ENCODE data around the gene CCT4. TPM values are rescaled to one million over a fixed set of nuclear protein-coding genes. Genes with fewer than 3 reads are reported as not detected.

Gene CCT4
- total RNA-seq, 1 donor from 2014 or later = 38.3 TPM

Other genes starting within 250 kb of the CCT4 start
- 0.75 TPM for gene FAM161A, start 34.6 kb downstream of the CCT4 start, total RNA-seq
- gene COMMD1, start 17.0 kb upstream of the CCT4 start, total RNA-seq = 16.5 TPM

Measured in left lobe of liver (tissue), 1 donor.